RWPE1 (cell line): ENCODE measurements around the gene CCNDBP1.
"Not testable (repeated sequence)": the region's sequence is repeated elsewhere in the genome, so short reads cannot be mapped to it uniquely, and the experiment has no call there.

Experiments used
- CTCF ChIA-PET: fragments of 350-600 bp; sonication (Branson Sonifier 250); formaldehyde crosslinking; extraction: SDS; loops from one replicate; lab custom pipeline; 2021; lab: Yijun Ruan, JAX
- POLR2A ChIA-PET: fragments of 400-600 bp; formaldehyde crosslinking; extraction: SDS; loops from one replicate; lab custom pipeline; 2020; ENCODE audit warnings: antibody characterized with exemption; ENCODE audit not compliant: low non-redundant PET; lab: Yijun Ruan, JAX
- DNase-seq: peaks from one replicate; pipeline ENCODE4 v3.0.0; 2012; ENCODE audit warnings: low spot score
- H3K27ac ChIP-seq: fragments of 450-650 bp; 2 replicates; pipeline ENCODE4 v1.5.1; 2017
- CTCF ChIP-seq: fragments of 450-650 bp; conservative IDR thresholded peaks from 2 replicates; pipeline ENCODE4 v1.5.1; 2017; ENCODE audit warnings: low read depth, mild to moderate bottlenecking

The CCNDBP1 gene

GRCh38 chr15:43220991-43221403 lies 35.8 kb downstream of the CCNDBP1 start, which contains the start of gene EPB42:
TSS of gene EPB42 (minus strand) at chr15:43221018. CDS start at chr15:43220825, 193 bp downstream.
- CTCF ChIA-PET = interaction anchor here (0.6 to 2.2 kb wide), 2 partner anchors 64 to 253 kb away, joined by 6 to 7 read pairs; no protein-coding TSS in a partner anchor
- H3K27ac ChIP-seq = peak within 1 kb of the TSS; percentile 82
- no peak for DNase-seq
- TF ChIP-seq CTCF = no peak
- POLR2A ChIA-PET = no interaction called here

- POLR2A ChIA-PET = no interaction called here
- CTCF ChIA-PET = interaction anchor here (0.6 to 0.7 kb wide), 2 partner anchors 64 to 253 kb away, joined by 5 to 6 read pairs; no protein-coding TSS in a partner anchor
- H3K27ac ChIP-seq = no peak overlapping the region
- TF ChIP-seq CTCF = no peak
- no peak for DNase-seq
Measured at GRCh38 chr15:43221422-43221821, 36.2 kb downstream of the CCNDBP1 start.

GRCh38 chr15:43225201-43225949 lies 40.2 kb downstream of the CCNDBP1 start:
- DNase-seq = peak; percentile 57
- POLR2A ChIA-PET = interaction anchor here (0.6 kb wide), 1 partner anchor 131 kb away, joined by 6 read pairs; no protein-coding TSS in a partner anchor
- CTCF ChIA-PET = interaction anchor here (0.6 to 4.4 kb wide), 24 partner anchors 9 to 467 kb away, joined by 3 to 95 read pairs (median 4); partner anchors contain the start of genes TGM5 and TGM7
- H3K27ac ChIP-seq = no peak overlapping the region
- TF ChIP-seq CTCF = peak; percentile 80

- ChIA-PET CTCF (interaction anchor here (0.6 to 4.4 kb wide), 18 partner anchors 10 to 468 kb away, joined by 3 to 95 read pairs (median 4); partner anchors contain the start of genes TGM5 and TGM7), POLR2A (interaction anchor here (0.6 kb wide), 1 partner anchor 131 kb away, joined by 6 read pairs; no protein-coding TSS in a partner anchor)
- not testable (repeated sequence) for DNase-seq, H3K27ac ChIP-seq
Measured at GRCh38 chr15:43225950-43226255, 40.7 kb downstream of the CCNDBP1 start.

GRCh38 chr15:43226436-43227305 lies 41.5 kb downstream of the CCNDBP1 start:
- TF ChIP-seq CTCF = no peak
- no peak overlapping the region for H3K27ac ChIP-seq
- CTCF ChIA-PET = interaction anchor here (1.2 to 4.4 kb wide), 4 partner anchors 11 to 103 kb away, joined by 3 to 95 read pairs (median 16); partner anchors contain the start of gene TGM5
- POLR2A ChIA-PET = no interaction called here
- DNase-seq = no peak

GRCh38 chr15:43229977-43230376 lies 44.8 kb downstream of the CCNDBP1 start:
- H3K27ac ChIP-seq = no peak overlapping the region
- DNase-seq = no peak
- CTCF ChIA-PET = interaction anchor here (0.6 kb wide), 1 partner anchor 1775 kb away, joined by 3 read pairs; no protein-coding TSS in a partner anchor
- TF ChIP-seq CTCF = no peak
- POLR2A ChIA-PET = no interaction called here
